HG02885 (cell line): Measurements from ENCODE around the gene C18orf63.

Experiments used
- ATAC-seq: cut with Tn5 transposase; IDR thresholded peaks from one replicate; pipeline ENCODE4 v1.9.1; 2021; ENCODE audit warnings: mild to moderate bottlenecking; ENCODE audit not compliant: unreplicated experiment, poor library complexity

The C18orf63 gene

GRCh38 chr18:74368901-74369705, 53.5 kb downstream of the C18orf63 start:
- ATAC-seq, result no peak

- no peak for ATAC-seq
Measured at GRCh38 chr18:74370115-74370514, 54.5 kb downstream of the C18orf63 start.

GRCh38 chr18:74373428-74373827, 57.8 kb downstream of the C18orf63 start:
- no peak for ATAC-seq

GRCh38 chr18:74375999-74376398, 60.4 kb downstream of the C18orf63 start:
- no peak for ATAC-seq

GRCh38 chr18:74376523-74376922, 60.9 kb downstream of the C18orf63 start:
- no peak for ATAC-seq

GRCh38 chr18:74377776-74378175, 62.1 kb downstream of the C18orf63 start:
- ATAC-seq, result peak; percentile 14

GRCh38 chr18:74378179-74378682, 62.6 kb downstream of the C18orf63 start:
- peak; percentile 50 for ATAC-seq

GRCh38 chr18:74380916-74381315, 65.3 kb downstream of the C18orf63 start:
- ATAC-seq, result no peak

- no peak for ATAC-seq
Measured at GRCh38 chr18:74381621-74382295, 66.1 kb downstream of the C18orf63 start.

GRCh38 chr18:74382481-74383017, 66.9 kb downstream of the C18orf63 start:
- ATAC-seq, result no peak

- no peak for ATAC-seq
Measured at GRCh38 chr18:74387383-74387782, 71.7 kb downstream of the C18orf63 start.

- ATAC-seq, result no peak
Measured at GRCh38 chr18:74388227-74388626, 72.6 kb downstream of the C18orf63 start.

GRCh38 chr18:74389171-74389927, 73.7 kb downstream of the C18orf63 start:
- no peak for ATAC-seq

- ATAC-seq, result no peak
Measured at GRCh38 chr18:74389991-74390390, 74.4 kb downstream of the C18orf63 start.

GRCh38 chr18:74390900-74391299, 75.3 kb downstream of the C18orf63 start:
- no peak for ATAC-seq

- ATAC-seq, result no peak
Measured at GRCh38 chr18:74392323-74392722, 76.7 kb downstream of the C18orf63 start.

GRCh38 chr18:74395006-74395405, 79.4 kb downstream of the C18orf63 start:
- ATAC-seq, result no peak

GRCh38 chr18:74395648-74396154, 80.1 kb downstream of the C18orf63 start:
- no peak for ATAC-seq

GRCh38 chr18:74396171-74397169, 80.8 kb downstream of the C18orf63 start:
- ATAC-seq, result no peak
